ENCODE results near the gene FERMT1.

DNA sequence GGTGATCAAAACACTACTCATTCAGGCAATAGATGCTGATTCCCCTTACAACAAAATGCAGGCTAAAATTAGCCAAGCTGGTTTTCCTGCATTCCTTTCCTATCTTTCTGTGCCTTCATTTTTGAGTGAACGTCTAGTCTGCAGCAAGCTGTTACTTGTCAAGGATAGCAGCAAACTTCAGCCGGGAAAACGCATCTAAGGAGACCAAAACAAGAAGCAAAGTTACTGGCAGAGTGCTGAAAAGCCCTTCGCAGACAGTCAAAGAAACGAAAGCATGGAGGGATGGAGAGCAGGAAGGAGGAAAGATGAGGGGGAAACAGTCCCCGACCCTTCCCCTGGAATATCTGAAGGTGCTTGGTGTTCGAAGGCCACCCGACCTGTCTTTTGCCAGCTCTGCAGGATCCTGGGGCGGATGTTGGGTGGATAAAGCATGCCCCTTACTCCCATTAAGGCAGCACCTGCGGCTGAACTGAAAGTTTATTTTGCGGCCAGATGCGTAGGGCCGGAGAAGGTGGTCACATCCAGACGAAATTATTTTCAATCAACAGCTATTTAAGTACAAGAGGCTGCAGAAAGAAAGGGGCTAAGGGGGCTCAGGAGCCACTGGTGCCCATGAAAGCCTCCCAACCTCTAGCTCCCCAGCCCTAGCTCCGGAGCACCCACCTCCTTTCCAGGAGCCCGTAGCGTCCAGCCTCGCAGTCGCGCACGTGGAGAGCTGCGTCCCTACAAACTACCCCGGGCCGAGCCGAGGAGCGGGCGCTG is 538 bp downstream of the FERMT1 start:
- TF ChIP-seq ZSCAN29 (CRISPR knock-in tag; conservative IDR thresholded peaks at IDR 0.05) (no peak), FOXK2 (IDR thresholded peaks at IDR 0.05) (no peak), SMC3 (IDR thresholded peaks at IDR 0.05; ENCODE audit: low read length) (no peak), ZZZ3 (CRISPR knock-in tag; IDR thresholded peaks at IDR 0.05; ENCODE audit: borderline replicate concordance) (no peak)
